CD4-positive, alpha-beta T cell treated with Interleukin-1 beta for 1 hour (primary cell): ENCODE results near the gene PTPRR.

Source experiments
- DNase-seq, 2 donors: peaks; one replicate each; pipeline ENCODE4 v3.0.0-alpha.2; 2020 to 2022

The PTPRR gene

GRCh38 chr12:70590051-70590450 lies 330.5 kb downstream of the PTPRR start:
- DNase-seq = peak; percentile 25 to 41
